ENCODE data around the gene WDFY1.

WDFY1 gene

GRCh38 chr2:223923976-223924375, 21.2 kb downstream of the WDFY1 start:
- TF ChIP-seq, protein P1, sequence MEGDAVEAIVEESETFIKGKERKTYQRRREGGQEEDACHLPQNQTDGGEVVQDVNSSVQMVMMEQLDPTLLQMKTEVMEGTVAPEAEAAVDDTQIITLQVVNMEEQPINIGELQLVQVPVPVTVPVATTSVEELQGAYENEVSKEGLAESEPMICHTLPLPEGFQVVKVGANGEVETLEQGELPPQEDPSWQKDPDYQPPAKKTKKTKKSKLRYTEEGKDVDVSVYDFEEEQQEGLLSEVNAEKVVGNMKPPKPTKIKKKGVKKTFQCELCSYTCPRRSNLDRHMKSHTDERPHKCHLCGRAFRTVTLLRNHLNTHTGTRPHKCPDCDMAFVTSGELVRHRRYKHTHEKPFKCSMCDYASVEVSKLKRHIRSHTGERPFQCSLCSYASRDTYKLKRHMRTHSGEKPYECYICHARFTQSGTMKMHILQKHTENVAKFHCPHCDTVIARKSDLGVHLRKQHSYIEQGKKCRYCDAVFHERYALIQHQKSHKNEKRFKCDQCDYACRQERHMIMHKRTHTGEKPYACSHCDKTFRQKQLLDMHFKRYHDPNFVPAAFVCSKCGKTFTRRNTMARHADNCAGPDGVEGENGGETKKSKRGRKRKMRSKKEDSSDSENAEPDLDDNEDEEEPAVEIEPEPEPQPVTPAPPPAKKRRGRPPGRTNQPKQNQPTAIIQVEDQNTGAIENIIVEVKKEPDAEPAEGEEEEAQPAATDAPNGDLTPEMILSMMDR (IDR thresholded peaks at IDR 0.05; ENCODE audit: extremely low read depth, insufficient read depth, missing control alignments): no peak
- no peak for DNase-seq (ENCODE audit: low spot score)
- in situ Hi-C loops (cut with MboI; ENCODE audit: low pct_unique_long_range_greater_than_20kb, low sequenced_read_pairs, unreplicated experiment): no loop called here

DNA sequence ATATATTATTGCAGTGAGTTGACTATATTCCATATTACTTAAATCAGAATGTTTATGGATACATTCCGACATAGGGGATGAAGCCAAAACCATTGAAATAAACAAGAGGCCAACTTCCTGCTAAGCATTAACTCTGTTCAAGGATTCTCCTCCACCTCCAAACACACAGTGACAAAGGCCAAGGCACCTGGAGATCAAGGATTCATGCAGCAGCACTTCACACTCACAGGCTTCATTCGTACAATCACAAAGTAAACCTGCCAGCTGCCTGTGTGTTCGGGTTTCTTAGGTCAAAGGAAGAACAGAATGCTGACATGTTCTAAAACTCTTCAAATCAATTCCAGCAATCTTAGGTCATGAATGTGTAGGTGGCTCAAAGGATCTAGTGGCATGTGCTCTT, 22.8 kb downstream of the WDFY1 start:
- no peak for DNase-seq (ENCODE audit: low spot score)
- TF ChIP-seq, protein P1 (IDR thresholded peaks at IDR 0.05; ENCODE audit: extremely low read depth, insufficient read depth, missing control alignments): no peak
- in situ Hi-C loops (cut with MboI; ENCODE audit: low pct_unique_long_range_greater_than_20kb, low sequenced_read_pairs, unreplicated experiment): no loop called here

- in situ Hi-C loops (cut with MboI; ENCODE audit: low pct_unique_long_range_greater_than_20kb, low sequenced_read_pairs, unreplicated experiment): no loop called here
- no peak for DNase-seq (ENCODE audit: low spot score)
- TF ChIP-seq, protein P1 (IDR thresholded peaks at IDR 0.05; ENCODE audit: extremely low read depth, insufficient read depth, missing control alignments): no peak
These were observed 23.9 kb downstream of the WDFY1 start for GRCh38 chr2:223921204-223921603.

DNA sequence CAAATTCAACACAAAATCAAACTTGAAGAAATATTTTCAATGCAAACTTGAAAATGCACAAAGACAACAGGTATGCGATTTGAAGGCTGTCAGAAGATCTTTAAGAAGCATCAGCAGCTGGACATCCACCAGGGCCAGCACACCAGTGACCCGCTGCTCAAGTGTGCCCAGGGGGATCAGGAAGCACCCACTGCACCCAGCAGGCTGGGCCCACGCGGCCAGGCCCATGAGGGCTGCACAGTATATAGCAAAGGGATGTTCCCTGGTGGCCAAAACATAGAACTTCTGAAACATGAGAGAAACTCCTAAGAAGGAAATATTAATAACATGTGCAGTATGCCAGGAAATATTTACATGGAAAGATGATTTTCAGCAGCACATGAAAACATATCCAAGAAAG, 25.0 kb downstream of the WDFY1 start:
- DNase-seq (ENCODE audit: low spot score): no peak
- TF ChIP-seq, protein P1 (IDR thresholded peaks at IDR 0.05; ENCODE audit: extremely low read depth, insufficient read depth, missing control alignments): no peak
- in situ Hi-C loops (cut with MboI; ENCODE audit: low pct_unique_long_range_greater_than_20kb, low sequenced_read_pairs, unreplicated experiment): no loop called here

GRCh38 chr2:223918671-223919134, 26.4 kb downstream of the WDFY1 start:
- no peak for DNase-seq (ENCODE audit: low spot score)
- TF ChIP-seq, protein P1 (IDR thresholded peaks at IDR 0.05; ENCODE audit: extremely low read depth, insufficient read depth, missing control alignments): no peak
- in situ Hi-C loops (cut with MboI; ENCODE audit: low pct_unique_long_range_greater_than_20kb, low sequenced_read_pairs, unreplicated experiment): no loop called here

GRCh38 chr2:223916181-223916920, 28.8 kb downstream of the WDFY1 start:
- TF ChIP-seq, protein P1 (IDR thresholded peaks at IDR 0.05; ENCODE audit: extremely low read depth, insufficient read depth, missing control alignments): no peak
- in situ Hi-C loops (cut with MboI; ENCODE audit: low pct_unique_long_range_greater_than_20kb, low sequenced_read_pairs, unreplicated experiment): no loop called here
- DNase-seq (ENCODE audit: low spot score): no peak
